ENCODE measurements around the gene PAIP2. TPM values are rescaled to one million over a fixed set of nuclear protein-coding genes. Genes with fewer than 3 reads are reported as not detected.
"Not testable (repeated sequence)": the region's sequence is repeated elsewhere in the genome, so short reads cannot be mapped to it uniquely, and the experiment has no call there.

Gene PAIP2
- polyA plus RNA-seq, 3 donors: 152 to 163 (median 163) TPM

GRCh38 chr5:139404484-139404840 is 62.8 kb downstream of the PAIP2 start:
- DNase-seq: no peak

DNA sequence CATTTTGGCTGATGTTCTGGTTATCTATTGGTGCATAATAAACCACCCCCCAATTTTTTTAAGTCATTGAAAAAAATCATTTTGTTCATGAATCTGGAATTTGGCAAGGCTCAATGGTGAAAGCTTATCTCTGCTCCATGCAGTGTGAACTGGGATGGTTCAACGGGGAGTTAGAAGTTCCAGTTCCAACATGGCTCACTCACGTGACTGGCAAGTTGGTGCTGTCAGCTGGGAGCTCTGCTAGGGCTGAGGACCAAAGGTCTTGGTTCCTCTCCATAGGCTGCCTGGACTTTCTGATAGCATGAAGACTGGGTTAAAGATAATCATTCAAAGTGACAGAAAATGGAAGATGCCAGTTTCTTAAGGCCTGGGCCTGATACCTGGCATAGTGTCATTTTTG is 65.3 kb downstream of the PAIP2 start:
- no peak for DNase-seq

DNA sequence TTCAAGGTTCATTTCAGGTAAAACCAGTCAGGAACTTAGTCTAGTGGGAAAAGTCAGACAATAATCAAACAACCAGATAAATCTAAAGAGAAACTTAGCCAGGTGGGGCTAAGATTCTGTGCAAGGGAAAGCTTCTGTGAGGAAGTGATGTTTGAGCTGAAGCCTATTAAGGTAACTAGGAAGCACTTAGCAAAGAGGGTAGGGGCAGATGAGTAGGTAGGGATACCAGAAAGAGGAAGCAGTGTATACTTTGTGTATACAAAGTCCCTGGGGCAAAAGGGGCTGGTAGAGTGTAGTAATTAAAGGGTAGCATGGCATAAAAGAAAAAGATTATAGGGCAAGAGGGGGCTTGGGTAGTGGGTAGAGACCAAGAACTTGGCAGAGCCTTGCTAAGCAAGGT is 65.9 kb downstream of the PAIP2 start:
- no peak for DNase-seq

GRCh38 chr5:139408191-139408590 is 66.5 kb downstream of the PAIP2 start:
- no peak for DNase-seq

DNA sequence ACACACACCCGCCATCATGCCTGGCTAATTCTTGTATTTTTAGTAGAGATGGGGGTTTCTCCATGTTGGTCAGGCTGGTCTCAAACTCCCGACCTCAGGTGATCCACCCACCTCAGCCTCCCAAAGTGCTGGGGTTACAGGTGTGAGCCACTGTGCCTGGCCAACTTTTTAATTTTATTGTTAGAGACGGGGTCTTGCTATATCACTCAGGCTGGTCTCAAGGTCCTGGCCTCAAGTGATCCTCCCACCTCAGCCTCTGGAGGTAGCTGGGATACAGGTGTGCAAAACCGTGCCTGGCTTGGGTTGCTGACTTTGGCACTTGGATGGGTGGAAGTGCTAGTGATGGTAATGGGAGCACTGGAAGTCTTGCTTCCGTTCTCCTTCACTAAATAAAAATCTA is 67.5 kb downstream of the PAIP2 start:
- DNase-seq: not testable (repeated sequence)

DNA sequence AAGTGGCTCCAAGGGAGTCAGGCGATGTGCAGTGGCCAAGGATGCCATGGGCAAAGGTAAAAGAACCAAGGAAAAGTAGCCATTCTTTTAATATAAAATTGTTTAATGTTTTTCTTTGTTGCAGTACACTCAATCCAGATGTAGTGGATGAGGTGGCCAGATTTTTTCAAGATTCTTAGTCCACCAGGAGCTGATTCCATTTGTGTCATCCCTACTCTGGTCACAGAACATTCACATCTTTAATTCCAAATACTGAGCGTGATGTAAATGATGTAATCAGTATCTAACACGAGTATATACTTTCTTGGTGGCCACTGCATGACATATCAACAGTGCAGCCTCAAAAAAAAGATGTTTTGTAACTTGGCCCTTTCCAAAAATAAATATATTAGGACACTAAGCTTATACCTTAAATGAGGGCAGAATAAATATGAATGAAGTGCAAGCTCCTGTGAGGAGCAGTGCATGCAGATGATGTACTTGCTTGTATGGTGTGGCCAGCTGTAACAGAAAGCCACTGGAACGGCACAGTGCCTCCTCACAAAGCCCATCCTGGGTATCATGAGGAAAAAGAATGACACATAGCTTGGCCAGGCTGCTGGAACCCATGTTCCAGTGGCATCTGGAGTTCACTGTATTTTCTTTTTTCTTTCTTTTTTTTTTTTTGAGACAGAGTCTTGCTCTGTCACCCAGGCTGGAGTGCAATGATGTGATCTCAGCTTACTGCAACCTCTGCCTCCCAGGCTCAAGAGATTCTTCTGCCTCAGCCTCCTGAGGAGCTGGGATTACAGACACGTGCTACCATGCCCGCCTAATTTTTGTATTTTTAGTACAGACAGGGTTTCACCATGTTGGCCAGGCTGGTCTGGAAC is 68.7 kb downstream of the PAIP2 start:
- no peak for DNase-seq

GRCh38 chr5:139410993-139411828 is 69.6 kb downstream of the PAIP2 start:
- DNase-seq: no peak

- no peak for DNase-seq
Observed at GRCh38 chr5:139413153-139413552, 71.5 kb downstream of the PAIP2 start.

- DNase-seq: no peak
Observed at GRCh38 chr5:139413963-139414362, 72.3 kb downstream of the PAIP2 start.

- no peak for DNase-seq
Observed at GRCh38 chr5:139414581-139415130, 73.0 kb downstream of the PAIP2 start.

DNA sequence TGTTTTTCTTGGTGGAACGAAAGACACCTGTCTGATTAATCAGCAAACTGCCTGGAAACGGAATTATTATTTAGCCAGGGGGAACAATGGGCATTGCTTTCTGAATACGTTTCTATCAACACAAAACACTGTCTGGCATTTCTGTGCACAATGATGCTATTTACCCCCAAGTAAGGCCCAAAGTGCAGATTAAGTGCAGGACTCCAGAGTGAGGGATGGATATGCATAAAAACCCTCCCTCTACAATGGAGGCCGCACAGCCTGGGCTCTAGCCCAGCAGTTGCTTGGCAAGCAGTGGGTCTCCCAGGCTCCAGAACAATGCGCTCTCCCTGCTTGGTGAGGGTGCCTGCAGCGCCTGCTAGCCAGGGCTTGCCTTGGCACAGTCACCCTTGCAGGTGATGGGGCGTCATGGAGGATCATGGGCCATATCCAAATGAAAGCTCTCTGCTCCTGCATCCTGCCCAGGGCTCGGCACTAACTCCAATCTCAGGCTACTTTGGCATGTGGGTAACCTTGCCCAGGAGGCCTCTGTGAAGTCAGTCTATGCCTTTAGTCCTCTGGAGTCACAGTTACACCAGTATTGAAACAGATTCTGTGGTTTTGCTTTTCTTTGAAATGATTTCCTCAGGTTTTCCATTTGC is 73.7 kb downstream of the PAIP2 start:
- DNase-seq: no peak

- DNase-seq: no peak
Observed at GRCh38 chr5:139415869-139416268, 74.2 kb downstream of the PAIP2 start.

DNA sequence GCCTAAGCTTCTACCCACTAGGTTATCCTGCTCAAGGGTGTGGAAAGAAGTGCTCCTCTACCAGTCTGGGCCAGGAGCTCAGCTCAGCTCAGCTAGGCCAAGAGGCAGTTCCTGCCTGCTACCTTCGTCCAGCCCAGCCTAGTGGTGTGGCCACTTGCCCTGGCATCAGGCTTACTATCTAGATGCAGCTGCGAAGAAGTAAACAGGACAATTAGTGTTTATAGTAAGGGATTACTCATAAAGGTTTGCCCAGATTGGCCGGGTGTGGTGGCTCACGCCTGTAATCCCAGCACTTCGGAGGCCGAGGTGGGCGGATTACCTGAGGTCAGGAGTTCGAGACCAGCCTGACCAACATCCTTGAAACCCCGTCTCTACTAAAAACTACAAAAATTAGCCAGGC is 75.0 kb downstream of the PAIP2 start:
- no peak for DNase-seq

- DNase-seq: no peak
Observed at GRCh38 chr5:139417214-139417613, 75.6 kb downstream of the PAIP2 start.

DNA sequence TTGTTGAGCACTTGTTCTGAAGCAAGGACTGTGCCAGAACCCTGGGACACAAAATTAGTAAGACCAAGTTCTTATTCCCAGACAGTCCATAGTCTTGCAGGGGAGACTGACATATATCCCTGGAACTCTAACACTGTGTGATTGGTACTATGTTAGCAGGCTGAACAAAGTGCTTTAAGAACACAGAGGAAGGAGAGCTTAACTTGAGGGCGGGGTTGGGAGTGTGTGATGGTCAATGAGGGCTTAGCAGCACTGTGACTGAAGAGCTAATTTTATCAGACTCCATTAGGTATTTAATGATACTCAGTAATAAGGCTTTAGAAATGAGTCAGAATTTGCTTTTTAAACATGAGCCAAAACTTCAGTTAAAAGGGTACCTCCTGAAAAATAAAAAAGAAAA is 77.1 kb downstream of the PAIP2 start:
- no peak for DNase-seq

Other genes starting within 250 kb of the PAIP2 start
- 10 to 100 TPM; 40.3 to 52.1 (median 43.5) TPM for gene SIL1, start 143.5 kb upstream of the PAIP2 start, polyA plus RNA-seq (ENCODE audit: insufficient read length in 3 of 3)
- gene MATR3, start 48.1 kb upstream of the PAIP2 start, polyA plus RNA-seq (ENCODE audit: insufficient read length in 3 of 3): 100 to 1,000 TPM; 576 to 652 (median 629) TPM
- gene SLC23A1, start 41.4 kb downstream of the PAIP2 start, polyA plus RNA-seq (ENCODE audit: insufficient read length in 3 of 3): 10 to 100 TPM; 15.0 to 22.0 (median 18.0) TPM
- gene MZB1, start 48.1 kb downstream of the PAIP2 start, polyA plus RNA-seq (ENCODE audit: insufficient read length in 3 of 3): 1 to 10 TPM in 1 of 3 donors, under 1 TPM in 2; 0.61 to 1.1 (median 0.73) TPM
- gene PROB1, start 53.2 kb downstream of the PAIP2 start, polyA plus RNA-seq (ENCODE audit: insufficient read length in 3 of 3): 1 to 10 TPM; 2.8 to 4.2 (median 3.5) TPM
- gene SPATA24, start 62.2 kb downstream of the PAIP2 start, polyA plus RNA-seq (ENCODE audit: insufficient read length in 3 of 3): 10 to 100 TPM in 2 of 3 donors, 1 to 10 TPM in 1; 9.9 to 20.2 (median 13.6) TPM
- gene DNAJC18, start 97.7 kb downstream of the PAIP2 start, polyA plus RNA-seq (ENCODE audit: insufficient read length in 3 of 3): 10 to 100 TPM; 19.8 to 23.4 (median 22.0) TPM
- gene ECSCR, start 120.9 kb downstream of the PAIP2 start, polyA plus RNA-seq (ENCODE audit: insufficient read length in 3 of 3): 10 to 100 TPM; 21.7 to 30.4 (median 24.4) TPM
- gene SMIM33, start 129.2 kb downstream of the PAIP2 start, polyA plus RNA-seq (ENCODE audit: insufficient read length in 3 of 3): under 1 TPM in 1 of 3 donors, not detected in 2; 0.12 TPM
- gene STING1, start 140.9 kb downstream of the PAIP2 start, polyA plus RNA-seq (ENCODE audit: insufficient read length in 3 of 3): 10 to 100 TPM; 33.0 to 41.3 (median 34.1) TPM
- 100 to 1,000 TPM; 138 to 149 (median 141) TPM for gene UBE2D2, start 219.5 kb downstream of the PAIP2 start, polyA plus RNA-seq (ENCODE audit: insufficient read length in 3 of 3)

Measured in renal pelvis (tissue), 4 donors.